ENCODE measurements around the gene GMPR2.

Gene GMPR2

GRCh38 chr14:24283796-24284460 lies 51.2 kb downstream of the GMPR2 start:
- no peaks in the 10 kb centered on the region for H3K27me3 ChIP-seq (ENCODE audit: insufficient read depth, low read length)
- H3F3A ChIP-seq (ENCODE audit: insufficient read depth, low read length), result no peaks in the 10 kb centered on the region
- no peaks in the 10 kb centered on the region for H4K20me1 ChIP-seq (ENCODE audit: insufficient read depth, low read length)
- peaks cover 6% of the 10 kb centered on the region for H3K4me1 ChIP-seq (ENCODE audit: insufficient read depth, low read length, severe bottlenecking)
- H3K4me2 ChIP-seq (ENCODE audit: low read length), result no peak overlapping the region
- H3K9me3 ChIP-seq (ENCODE audit: low read length), result no peaks in the 10 kb centered on the region
- TF ChIP-seq CTCF (IDR thresholded peaks at IDR 0.05; ENCODE audit: low read length) (no peak), EZH2 (IDR thresholded peaks at IDR 0.05; ENCODE audit: borderline replicate concordance, low read length) (no peak)
- H3K4me3 ChIP-seq (ENCODE audit: low read depth, low read length, poor library complexity, severe bottlenecking), result no peak overlapping the region
- no peaks in the 10 kb centered on the region for H3K9me2 ChIP-seq (ENCODE audit: low read depth, low read length)
- H3K79me2 ChIP-seq (ENCODE audit: insufficient read depth, low read length), result no peaks in the 10 kb centered on the region
- H3K9ac ChIP-seq (ENCODE audit: low read length), result no peak overlapping the region
- H3K27ac ChIP-seq (ENCODE audit: low read depth, low read length, poor library complexity, severe bottlenecking), result no peak overlapping the region
- no peak overlapping the region for H2AFZ ChIP-seq (ENCODE audit: low read length)
- no peaks in the 10 kb centered on the region for H3K36me3 ChIP-seq (ENCODE audit: insufficient read depth, low read length)

DNA sequence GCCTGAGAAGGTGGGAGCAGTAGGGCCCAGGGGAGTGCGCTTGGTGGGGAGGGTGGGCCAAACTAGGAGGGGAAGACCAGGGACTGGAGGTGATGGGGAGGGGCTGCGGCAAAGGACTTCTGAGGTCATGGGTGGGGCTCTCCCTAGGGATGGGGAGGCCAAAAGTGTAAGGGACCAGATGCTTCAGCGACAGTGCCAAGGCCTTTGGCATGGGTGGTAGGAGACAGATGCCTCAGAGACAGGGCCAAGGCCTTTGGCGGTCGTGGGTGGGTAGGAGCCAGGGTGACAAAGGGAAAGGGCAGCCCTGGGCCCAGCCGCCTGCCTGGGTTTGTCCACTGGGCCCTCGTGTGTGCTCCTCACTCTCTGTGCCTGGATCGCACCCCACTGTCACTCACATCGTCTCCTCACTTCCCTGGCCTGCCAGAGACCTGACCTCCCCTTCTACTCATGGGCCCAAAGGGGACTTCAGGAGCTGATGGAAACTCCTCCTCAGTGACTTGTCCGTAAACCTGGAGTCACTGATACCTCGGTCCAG lies 51.8 kb downstream of the GMPR2 start:
- H3K9me2 ChIP-seq (ENCODE audit: low read depth, low read length), result no peaks in the 10 kb centered on the region
- H3F3A ChIP-seq (ENCODE audit: insufficient read depth, low read length), result no peaks in the 10 kb centered on the region
- no peaks in the 10 kb centered on the region for H3K79me2 ChIP-seq (ENCODE audit: insufficient read depth, low read length)
- no peak for TF ChIP-seq EZH2 (IDR thresholded peaks at IDR 0.05; ENCODE audit: borderline replicate concordance, low read length)
- no peak for TF ChIP-seq CTCF (IDR thresholded peaks at IDR 0.05; ENCODE audit: low read length)
- H4K20me1 ChIP-seq (ENCODE audit: insufficient read depth, low read length), result no peaks in the 10 kb centered on the region
- H3K9ac ChIP-seq (ENCODE audit: low read length), result no peak overlapping the region
- H3K27ac ChIP-seq (ENCODE audit: low read depth, low read length, poor library complexity, severe bottlenecking), result no peak overlapping the region
- peaks cover 4% of the 10 kb centered on the region; the same call in 1 of the 2 replicates for H3K36me3 ChIP-seq (ENCODE audit: insufficient read depth, low read length)
- H3K4me2 ChIP-seq (ENCODE audit: low read length), result no peak overlapping the region
- H2AFZ ChIP-seq (ENCODE audit: low read length), result no peak overlapping the region
- H3K9me3 ChIP-seq (ENCODE audit: low read length), result no peaks in the 10 kb centered on the region
- no peak overlapping the region for H3K4me3 ChIP-seq (ENCODE audit: low read depth, low read length, poor library complexity, severe bottlenecking)
- no peaks in the 10 kb centered on the region for H3K27me3 ChIP-seq (ENCODE audit: insufficient read depth, low read length)
- no peaks in the 10 kb centered on the region for H3K4me1 ChIP-seq (ENCODE audit: insufficient read depth, low read length, severe bottlenecking)

DNA sequence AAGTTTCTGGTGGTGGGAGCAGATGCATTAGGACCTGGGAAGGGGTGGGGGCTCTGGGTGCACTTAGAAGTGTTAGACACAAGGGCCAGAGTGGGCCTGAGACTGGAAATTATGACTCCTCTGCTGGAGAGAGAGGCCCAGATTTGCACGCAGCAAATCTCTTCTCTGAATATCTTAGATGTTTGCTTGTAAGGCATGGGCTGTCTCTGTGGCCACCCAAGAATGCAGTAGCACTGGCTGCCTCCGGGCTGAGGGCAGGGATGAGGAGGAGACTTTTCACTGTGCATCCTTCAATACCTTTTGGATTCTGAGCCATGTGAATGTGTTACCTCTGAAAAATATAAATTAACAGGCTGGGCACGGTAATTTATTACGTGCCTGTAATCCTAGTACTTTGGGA lies 52.6 kb downstream of the GMPR2 start:
- no peaks in the 10 kb centered on the region for H4K20me1 ChIP-seq (ENCODE audit: insufficient read depth, low read length)
- no peak overlapping the region for H2AFZ ChIP-seq (ENCODE audit: low read length)

More for the DNA sequence above, 52.6 kb downstream of the GMPR2 start:
- H3K79me2 ChIP-seq (ENCODE audit: insufficient read depth, low read length), result no peaks in the 10 kb centered on the region
- no peak overlapping the region for H3K27ac ChIP-seq (ENCODE audit: low read depth, low read length, poor library complexity, severe bottlenecking)
- H3K9me3 ChIP-seq (ENCODE audit: low read length), result no peaks in the 10 kb centered on the region
- H3K9ac ChIP-seq (ENCODE audit: low read length), result no peak overlapping the region
- no peak overlapping the region for H3K4me3 ChIP-seq (ENCODE audit: low read depth, low read length, poor library complexity, severe bottlenecking)
- no peak overlapping the region for H3K4me2 ChIP-seq (ENCODE audit: low read length)
- no peaks in the 10 kb centered on the region for H3K4me1 ChIP-seq (ENCODE audit: insufficient read depth, low read length, severe bottlenecking)
- no peaks in the 10 kb centered on the region for H3F3A ChIP-seq (ENCODE audit: insufficient read depth, low read length)
- no peaks in the 10 kb centered on the region for H3K27me3 ChIP-seq (ENCODE audit: insufficient read depth, low read length)
- H3K36me3 ChIP-seq (ENCODE audit: insufficient read depth, low read length), result peaks cover 10% of the 10 kb centered on the region; the same call in 1 of the 2 replicates
- TF ChIP-seq EZH2 (IDR thresholded peaks at IDR 0.05; ENCODE audit: borderline replicate concordance, low read length) (no peak), CTCF (IDR thresholded peaks at IDR 0.05; ENCODE audit: low read length) (no peak)
- H3K9me2 ChIP-seq (ENCODE audit: low read depth, low read length), result no peaks in the 10 kb centered on the region

Data from OCI-LY1 (cell line).